HG03045 (cell line): ENCODE data around the gene CHD2.
A peak's percentile ranks its signal among the peaks of the same experiment; 100 is the strongest.

Experiments
- ATAC-seq: cut with Tn5 transposase; IDR thresholded peaks from one replicate; pipeline ENCODE4 v1.9.1; 2021; ENCODE audit warnings: mild to moderate bottlenecking, moderate library complexity; ENCODE audit not compliant: unreplicated experiment

The CHD2 gene

GRCh38 chr15:92884436-92885223 is 15.5 kb upstream of the CHD2 start:
- no peak for ATAC-seq

- no peak for ATAC-seq
Measured at GRCh38 chr15:92885224-92886041, 14.7 kb upstream of the CHD2 start.

- no peak for ATAC-seq
Measured at GRCh38 chr15:92886042-92886537, 14.0 kb upstream of the CHD2 start.

- ATAC-seq, result no peak
Measured at GRCh38 chr15:92886815-92887214, 13.3 kb upstream of the CHD2 start.

- ATAC-seq, result no peak
Measured at GRCh38 chr15:92887869-92888268, 12.3 kb upstream of the CHD2 start.

GRCh38 chr15:92889390-92890107 is 10.6 kb upstream of the CHD2 start:
- ATAC-seq, result no peak

- ATAC-seq, result no peak
Measured at GRCh38 chr15:92891533-92892200, 8.5 kb upstream of the CHD2 start.

- no peak for ATAC-seq
Measured at GRCh38 chr15:92892201-92892555, 7.9 kb upstream of the CHD2 start.

- no peak for ATAC-seq
Measured at GRCh38 chr15:92893200-92893599, 6.9 kb upstream of the CHD2 start.

GRCh38 chr15:92896561-92896960 is 3.6 kb upstream of the CHD2 start:
- ATAC-seq, result no peak

GRCh38 chr15:92897620-92898019 is 2.5 kb upstream of the CHD2 start:
- no peak for ATAC-seq

- no peak for ATAC-seq
Measured at GRCh38 chr15:92898988-92899582, 1.0 kb upstream of the CHD2 start.

- no peak for ATAC-seq
Measured at GRCh38 chr15:92899601-92899947, 550 bp upstream of the CHD2 start.

GRCh38 chr15:92900731-92901071 is 577 bp downstream of the CHD2 start:
- ATAC-seq, result no peak

GRCh38 chr15:92901072-92901761 is 1.1 kb downstream of the CHD2 start:
- ATAC-seq, result no peak

GRCh38 chr15:92901995-92902394 is 1.9 kb downstream of the CHD2 start:
- no peak for ATAC-seq

- ATAC-seq, result no peak
Measured at GRCh38 chr15:92902737-92903593, 2.8 kb downstream of the CHD2 start.

- no peak for ATAC-seq
Measured at GRCh38 chr15:92903631-92903965, 3.5 kb downstream of the CHD2 start.

- ATAC-seq, result peak; percentile 87
Measured at GRCh38 chr15:92903966-92904721, 4.0 kb downstream of the CHD2 start.
